GM19455 (cell line): ENCODE measurements around the gene SH3BP5L.
"Not testable (repeated sequence)": the region's sequence is repeated elsewhere in the genome, so short reads cannot be mapped to it uniquely, and the experiment has no call there.

Experiments used
- ATAC-seq: cut with Tn5 transposase; IDR thresholded peaks from one replicate; pipeline ENCODE4 v1.9.1; 2021; ENCODE audit not compliant: unreplicated experiment

Gene SH3BP5L

GRCh38 chr1:248830718-248831017, 5.0 kb upstream of the SH3BP5L start:
- ATAC-seq: not testable (repeated sequence)

GRCh38 chr1:248828845-248829244, 3.1 kb upstream of the SH3BP5L start:
- ATAC-seq: no peak

GRCh38 chr1:248825573-248825908, 174 bp downstream of the SH3BP5L start:
- peak; percentile 4 for ATAC-seq

GRCh38 chr1:248825136-248825535, 579 bp downstream of the SH3BP5L start:
- no peak for ATAC-seq

- no peak for ATAC-seq
Measured at GRCh38 chr1:248824701-248825100, 1.0 kb downstream of the SH3BP5L start.

GRCh38 chr1:248824301-248824700, 1.4 kb downstream of the SH3BP5L start:
- ATAC-seq: no peak

- no peak for ATAC-seq
Measured at GRCh38 chr1:248823517-248824001, 2.2 kb downstream of the SH3BP5L start.

GRCh38 chr1:248822148-248823032, 3.3 kb downstream of the SH3BP5L start:
- ATAC-seq: no peak

- ATAC-seq: no peak
Measured at GRCh38 chr1:248821641-248822040, 4.1 kb downstream of the SH3BP5L start.

- no peak for ATAC-seq
Measured at GRCh38 chr1:248821101-248821500, 4.6 kb downstream of the SH3BP5L start.

GRCh38 chr1:248820041-248820585, 5.6 kb downstream of the SH3BP5L start:
- ATAC-seq: no peak

GRCh38 chr1:248818505-248819374, 7.0 kb downstream of the SH3BP5L start:
- ATAC-seq: no peak

- no peak for ATAC-seq
Measured at GRCh38 chr1:248817065-248817464, 8.7 kb downstream of the SH3BP5L start.

GRCh38 chr1:248816042-248816851, 9.5 kb downstream of the SH3BP5L start:
- ATAC-seq: no peak

GRCh38 chr1:248815407-248816034, 10.2 kb downstream of the SH3BP5L start:
- no peak for ATAC-seq

- no peak for ATAC-seq
Measured at GRCh38 chr1:248814351-248814750, 11.4 kb downstream of the SH3BP5L start.

- ATAC-seq: no peak
Measured at GRCh38 chr1:248813546-248813945, 12.2 kb downstream of the SH3BP5L start.

GRCh38 chr1:248812736-248813425, 12.8 kb downstream of the SH3BP5L start:
- no peak for ATAC-seq

- no peak for ATAC-seq
Measured at GRCh38 chr1:248811514-248812490, 13.9 kb downstream of the SH3BP5L start.
